G401.6 (cell line): ENCODE data around the gene FABP1.

Experiments used
- FAIRE-seq: peaks from 2 replicates; lab custom pipeline; 2012; peaks lifted over from hg19 to GRCh38; lab: Jason Lieb, UNC

Gene FABP1

DNA sequence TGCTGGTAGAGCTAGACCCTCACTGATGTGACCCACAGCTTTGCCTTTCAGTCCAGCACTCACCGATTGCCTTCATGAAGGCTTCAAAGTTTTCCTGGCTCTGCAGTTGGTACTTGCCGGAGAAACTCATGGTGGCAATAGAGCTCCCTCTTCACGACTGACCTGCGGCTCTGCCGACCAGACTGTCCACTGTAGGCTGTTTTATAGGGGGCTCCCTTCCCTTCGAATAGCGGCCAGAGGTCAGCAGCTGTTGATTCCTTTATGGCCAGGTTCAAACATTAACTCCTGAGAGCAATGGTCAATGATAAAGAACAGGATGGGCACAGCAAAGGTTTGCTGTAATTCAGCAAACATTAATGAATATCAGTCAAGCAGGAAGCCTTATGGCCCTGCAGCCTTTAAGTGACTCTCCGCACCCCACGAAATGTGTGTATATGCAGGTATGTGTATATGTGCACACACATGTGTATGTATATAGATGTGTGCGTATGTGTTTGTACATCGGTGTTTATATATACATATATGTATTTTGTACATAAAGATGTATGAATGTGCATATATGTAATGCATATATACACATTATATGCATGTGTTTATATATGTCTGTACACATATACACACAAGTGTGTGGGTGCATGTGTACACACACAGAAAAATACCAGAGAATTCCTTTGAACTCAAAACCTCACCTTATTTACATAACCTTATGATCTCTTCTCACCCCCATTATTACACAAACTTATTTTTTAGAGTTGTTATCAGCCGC is at the start of gene FABP1:
TSS of gene FABP1 (minus strand) at position 175 of the 766 bp plus-strand sequence. CDS start at position 130, 45 bp downstream.
- no peak for FAIRE-seq

DNA sequence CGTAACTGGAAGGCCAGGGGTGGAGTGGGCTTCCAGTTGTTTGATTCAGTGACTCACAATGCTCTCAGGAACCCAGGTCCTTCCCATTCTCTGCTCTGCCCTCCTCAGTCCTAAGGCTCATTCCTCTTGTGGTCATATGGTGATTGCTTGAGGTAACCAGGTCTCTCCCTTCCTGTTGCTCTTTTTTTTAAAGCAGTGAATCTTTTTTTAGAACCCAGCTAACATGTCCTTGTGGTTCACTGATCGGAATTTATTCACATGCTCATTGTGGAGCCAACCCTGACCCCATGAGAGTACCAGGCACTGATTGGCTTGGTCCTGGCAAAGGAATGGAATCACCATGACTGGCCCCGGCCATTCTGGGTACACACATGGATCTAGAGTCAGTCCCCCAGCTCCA is 49.7 kb upstream of the FABP1 start:
- FAIRE-seq, result no peak

DNA sequence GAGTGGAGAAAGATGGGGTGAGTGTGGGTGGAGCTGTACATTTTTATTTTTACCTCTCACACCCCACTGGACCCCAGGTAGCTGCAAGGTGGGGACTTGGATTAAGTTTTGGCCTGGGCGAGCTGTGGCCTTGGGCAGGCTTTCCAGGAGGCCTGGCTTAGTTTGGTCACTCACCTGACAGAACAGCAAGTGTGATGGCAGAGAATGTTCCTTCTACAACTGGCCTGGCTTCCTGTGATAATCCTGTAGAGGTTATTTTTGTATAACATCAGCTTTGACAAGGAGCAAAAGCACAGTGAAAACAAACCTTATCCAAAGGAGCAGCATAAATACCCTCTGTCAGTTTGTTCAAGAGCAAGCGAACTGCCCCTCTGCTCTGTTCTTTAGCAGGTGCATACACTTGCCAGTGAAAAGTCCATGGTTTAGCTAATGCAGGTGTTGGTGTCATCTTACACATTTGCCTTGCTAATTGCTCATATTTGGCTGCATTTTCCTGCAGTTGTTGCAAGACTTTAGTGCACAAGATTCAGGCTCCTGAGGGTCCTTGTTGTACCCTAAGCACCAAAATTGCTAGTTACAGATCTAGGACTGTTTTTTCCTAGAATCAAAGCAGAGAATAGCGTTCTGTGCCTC is 48.6 kb upstream of the FABP1 start:
- FAIRE-seq, result no peak

DNA sequence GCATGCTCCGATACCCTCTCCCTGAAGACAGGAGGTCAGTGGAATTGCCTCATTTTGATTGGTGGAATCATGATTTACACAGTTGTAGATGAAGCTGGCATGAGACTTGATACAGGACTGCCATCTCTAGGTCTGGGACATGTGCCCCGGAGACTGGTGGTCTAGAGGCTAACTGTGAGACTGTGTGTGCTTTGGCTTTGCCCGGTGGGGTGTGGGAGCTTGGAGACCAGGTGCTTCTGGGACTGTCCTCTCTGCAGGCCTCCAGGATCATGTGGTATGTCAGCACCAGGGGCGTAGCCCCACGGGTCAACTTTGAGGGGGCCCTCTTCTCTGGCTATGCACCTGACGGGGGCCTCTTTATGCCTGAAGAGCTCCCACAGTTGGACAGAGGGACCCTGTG is 45.0 kb upstream of the FABP1 start:
- FAIRE-seq, result no peak

DNA sequence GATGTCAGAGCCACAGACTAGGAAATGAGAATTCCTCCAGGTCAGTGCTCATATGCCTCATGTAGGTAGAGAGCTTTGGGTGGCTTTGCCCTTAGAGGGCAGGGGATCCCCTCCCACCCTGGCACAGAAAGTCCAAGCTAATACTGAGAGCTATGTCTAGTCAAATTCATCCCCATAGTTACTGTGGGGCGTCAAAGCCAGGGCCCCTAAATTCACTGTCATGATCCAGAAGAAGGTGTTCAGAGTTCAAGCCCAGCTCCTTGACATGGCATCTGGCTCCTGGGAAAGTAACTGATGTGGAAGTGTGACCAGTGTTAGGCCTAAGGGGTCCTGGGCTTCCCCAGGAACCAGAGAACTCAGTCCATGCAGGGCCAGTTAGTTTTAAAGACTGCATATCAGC is 44.1 kb upstream of the FABP1 start:
- FAIRE-seq, result no peak

DNA sequence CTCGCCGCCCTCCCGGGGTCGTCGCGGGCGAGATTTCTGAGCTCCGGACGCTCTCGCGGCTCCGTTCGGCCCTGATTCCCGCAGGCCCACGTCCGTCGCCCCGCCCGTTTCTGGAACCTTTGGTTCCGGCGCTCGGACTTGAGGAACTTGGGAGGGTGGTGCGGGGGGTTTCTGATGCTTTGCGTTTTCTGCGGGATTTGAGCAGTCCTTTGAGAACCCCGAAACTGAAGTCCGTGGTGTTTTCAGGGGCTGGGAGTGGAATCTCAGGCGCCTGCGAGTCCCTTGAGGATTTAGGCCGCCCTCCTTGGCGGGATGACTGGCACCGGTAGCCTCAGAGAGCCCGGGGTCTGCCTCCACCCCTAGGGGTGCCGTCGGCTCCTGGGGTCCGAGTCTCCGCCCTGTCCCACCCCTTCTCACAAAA is 42.6 kb upstream of the FABP1 start:
- FAIRE-seq, result no peak

DNA sequence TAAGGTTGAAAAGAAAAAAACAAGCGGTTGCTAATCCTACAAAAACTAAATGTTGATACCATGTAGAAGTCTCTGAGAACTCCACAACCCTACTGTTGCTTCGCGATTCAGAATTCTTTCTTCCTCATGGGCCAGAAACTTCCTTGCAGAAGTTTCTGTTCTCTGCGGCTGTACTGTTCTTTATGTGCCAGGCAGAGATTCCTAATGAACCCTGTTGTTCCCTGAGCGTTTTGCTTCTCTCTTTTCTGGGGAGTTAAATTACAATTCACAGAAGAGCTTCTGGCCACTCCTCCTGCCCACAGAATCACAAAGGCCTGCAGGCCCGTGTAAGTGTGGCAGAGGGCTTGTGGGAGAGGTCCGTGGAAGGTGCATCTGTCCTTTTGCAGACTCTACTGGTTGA is 40.5 kb upstream of the FABP1 start:
- FAIRE-seq, result no peak

DNA sequence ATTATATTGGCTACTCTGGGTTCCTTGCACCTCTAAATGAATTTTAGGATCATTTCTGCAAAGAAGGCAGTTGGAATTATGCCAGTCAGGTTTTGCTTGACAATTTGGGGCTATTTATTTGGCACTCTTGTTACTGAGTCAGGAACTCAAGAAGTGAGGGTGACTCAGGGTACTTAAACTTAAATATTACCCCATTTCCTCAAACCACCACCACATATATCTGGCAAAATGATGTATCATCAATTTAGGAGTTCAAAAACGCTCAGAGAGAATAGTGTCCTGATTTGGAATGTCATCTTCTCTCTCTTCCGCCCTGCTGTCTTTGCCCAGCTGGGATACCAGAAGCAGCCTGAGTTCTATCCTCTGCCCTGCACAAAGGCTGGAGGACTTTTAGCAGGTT is 39.9 kb upstream of the FABP1 start:
- FAIRE-seq, result no peak

DNA sequence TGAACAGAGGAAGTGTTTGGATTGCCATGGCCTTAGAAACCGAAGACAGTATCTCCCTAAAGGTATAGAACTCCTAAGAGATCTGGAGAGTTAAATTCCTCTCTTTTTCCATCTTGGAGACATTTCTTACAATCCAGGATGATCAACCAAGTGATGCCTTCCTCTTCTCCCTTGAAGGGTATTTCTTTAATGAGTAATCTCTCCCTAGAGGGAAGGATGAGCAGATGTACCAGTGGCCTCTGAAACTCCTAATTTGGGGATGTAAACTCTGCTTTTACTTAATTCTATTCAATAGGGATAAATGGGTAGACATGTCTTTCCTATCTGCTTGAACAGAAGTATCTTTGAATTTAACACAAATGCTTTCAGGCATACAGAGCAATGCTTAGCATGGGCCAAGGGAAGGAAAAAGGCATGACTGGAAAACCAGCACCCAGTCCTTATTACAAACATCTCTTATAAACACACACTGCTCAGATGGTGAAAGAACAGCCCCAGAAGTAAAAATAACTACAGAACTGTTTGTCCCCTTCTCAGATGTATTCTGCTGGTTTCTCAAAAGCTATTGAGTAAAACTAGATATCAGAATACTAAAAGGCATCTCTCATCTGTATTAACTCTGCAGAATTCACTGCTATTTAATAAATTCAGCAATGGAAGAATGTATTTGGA is 37.6 kb upstream of the FABP1 start:
- FAIRE-seq, result no peak

DNA sequence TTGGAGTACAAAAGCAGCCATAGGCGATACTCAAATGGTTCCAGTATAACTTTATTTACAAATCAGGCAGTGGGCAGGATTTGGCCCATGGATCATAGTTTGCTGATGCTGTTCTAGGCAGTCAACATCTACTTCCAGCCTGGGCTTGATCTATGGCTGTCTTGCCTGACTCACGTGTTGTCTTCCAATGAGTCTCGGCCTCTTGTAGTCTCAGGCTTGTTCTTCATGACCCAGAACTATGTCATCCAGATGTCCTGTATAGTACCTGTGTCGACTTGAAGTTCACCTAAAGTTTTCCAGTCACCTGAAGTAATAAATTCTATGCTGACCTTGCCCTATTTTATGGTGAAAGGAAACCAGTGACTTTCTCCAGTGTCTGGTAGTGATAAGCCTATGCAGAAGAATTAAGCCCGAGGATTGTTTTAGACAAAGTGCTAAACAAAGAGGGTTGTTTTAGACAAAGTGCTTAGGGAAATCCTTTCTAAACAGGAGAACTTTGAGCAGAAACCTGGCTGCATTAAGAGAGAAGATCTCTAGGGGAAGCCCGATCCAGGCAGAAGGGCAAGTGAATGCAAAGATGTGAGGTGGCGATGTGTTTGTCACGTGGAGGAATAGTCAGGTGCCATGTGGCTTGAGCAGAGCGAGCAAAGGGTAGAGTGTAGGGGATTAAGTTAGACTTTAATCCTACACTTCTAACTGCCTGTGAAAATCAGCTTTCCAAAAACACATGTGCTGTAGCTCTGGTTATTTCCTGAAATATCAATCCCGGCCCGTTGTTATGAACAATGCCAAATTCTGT is 33.8 kb upstream of the FABP1 start:
- no peak for FAIRE-seq

DNA sequence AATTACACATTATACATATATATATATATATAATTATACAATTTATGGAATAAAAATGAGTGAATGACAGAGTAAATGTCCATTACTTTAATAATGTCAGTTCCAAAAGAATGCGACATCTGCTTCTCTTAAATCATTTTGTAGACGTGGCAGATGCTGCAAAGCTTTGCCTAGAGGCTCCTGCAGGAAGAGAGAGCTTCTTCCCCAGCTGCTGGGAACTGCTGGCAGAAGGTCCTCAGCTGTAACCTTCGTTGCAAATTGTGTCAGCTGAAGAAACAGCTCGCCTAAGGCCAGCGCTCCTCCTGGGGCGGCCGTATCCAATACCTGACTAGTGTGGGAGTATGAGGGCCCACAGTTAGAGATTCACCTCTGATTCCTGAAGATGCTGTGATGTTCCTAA is 32.7 kb upstream of the FABP1 start:
- no peak for FAIRE-seq

DNA sequence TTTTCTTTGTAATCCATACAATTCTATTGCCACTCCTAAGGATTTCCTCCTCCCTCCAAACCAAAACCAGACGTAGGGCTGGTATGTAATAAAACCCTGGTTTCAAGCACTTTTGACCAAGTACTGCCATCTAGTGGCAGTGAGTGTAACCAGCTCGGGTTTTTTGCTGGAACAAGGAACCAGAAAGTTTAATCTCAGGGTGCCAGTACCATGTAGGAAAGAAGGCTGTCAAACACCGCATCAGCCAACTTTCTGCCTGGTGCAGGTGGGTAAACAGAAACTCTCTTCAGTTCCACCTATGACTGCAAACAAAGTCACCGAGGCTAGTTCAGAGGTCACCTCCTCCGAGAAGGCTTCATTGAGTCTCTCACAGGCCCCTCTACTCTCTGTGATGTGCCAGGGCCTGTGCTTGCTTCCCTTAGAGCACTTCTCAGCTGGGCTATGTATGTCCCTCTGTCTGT is 32.1 kb upstream of the FABP1 start:
- FAIRE-seq, result peak; percentile 92

DNA sequence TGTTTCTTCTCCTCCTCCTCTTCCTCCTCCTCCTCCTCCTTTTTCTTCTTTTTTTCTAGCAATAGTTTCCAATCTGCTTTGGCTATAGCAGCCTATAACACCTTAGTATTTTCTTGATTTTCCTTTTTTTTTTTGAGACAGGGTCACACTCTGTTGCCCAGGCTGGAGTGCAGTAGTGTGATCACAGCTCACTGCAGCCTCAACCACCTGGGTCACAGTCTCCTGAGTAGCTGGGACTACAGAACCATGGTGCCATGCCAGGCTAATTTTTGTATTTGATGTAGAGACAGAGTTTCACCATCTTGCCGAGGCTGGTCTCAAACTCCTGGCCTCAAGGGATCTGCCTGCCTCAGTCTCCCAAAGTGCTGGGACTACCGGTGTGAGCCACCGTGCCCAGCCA is 31.6 kb upstream of the FABP1 start:
- no peak for FAIRE-seq

DNA sequence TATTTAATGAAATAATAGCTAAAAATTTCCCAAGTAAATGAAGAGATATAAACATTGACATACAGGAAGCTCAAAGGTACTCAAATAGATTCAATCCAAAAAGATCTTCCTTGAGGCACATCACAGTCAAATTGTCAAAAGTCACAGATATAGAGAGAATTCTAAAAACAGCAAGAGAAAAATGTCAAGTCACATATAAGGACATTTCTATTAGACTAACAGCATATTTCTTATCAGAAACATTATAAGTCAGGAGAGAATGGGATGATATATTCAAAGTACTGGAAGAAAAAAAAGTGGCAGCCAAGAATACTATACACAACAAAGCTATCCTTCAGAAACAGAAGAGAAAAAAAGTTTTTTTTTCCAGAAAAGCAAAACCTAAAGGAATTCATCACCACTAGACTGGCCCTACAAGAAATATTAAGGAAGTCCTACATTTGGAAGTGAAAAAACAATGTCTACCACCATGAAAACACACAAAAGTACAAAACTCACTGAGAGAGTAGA is 21.1 kb upstream of the FABP1 start:
- no peak for FAIRE-seq

DNA sequence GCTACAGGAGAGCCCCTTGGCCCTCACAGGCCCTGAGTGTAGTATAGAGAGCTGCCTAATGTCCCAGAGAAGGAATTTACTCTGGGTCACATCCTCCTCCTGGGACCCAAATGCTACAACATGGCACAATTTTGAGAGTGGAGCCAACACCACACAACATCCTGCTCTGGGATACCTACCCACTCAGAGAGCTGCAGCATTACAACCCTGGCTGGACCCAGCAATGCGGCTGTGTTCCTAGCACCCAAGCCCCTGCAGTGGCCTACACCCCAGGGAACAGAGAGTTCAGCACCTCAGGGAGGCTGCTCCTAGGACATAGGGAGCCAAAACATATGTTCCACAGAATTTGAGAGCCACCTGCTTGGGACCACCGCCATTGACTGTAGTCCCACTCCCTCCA is 19.3 kb upstream of the FABP1 start:
- no peak for FAIRE-seq

DNA sequence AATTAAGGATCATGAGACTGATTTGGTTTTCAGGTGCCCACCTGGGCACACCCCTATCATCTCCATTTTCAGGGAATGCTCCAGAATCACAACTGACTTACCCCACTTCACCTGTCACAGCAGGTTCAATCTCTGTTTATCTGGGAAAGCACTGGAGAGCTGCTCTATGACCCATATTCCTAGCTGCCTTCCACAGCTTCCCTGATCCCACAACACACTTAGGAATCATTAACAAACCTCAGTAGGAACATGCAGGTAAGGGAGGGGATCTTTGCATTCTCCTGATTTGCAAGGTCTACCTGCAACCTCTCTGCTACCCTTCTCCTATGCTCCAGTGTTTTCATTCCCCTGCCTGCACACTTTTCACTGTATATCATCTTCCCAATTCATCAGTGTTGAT is 18.7 kb upstream of the FABP1 start:
- no peak for FAIRE-seq

DNA sequence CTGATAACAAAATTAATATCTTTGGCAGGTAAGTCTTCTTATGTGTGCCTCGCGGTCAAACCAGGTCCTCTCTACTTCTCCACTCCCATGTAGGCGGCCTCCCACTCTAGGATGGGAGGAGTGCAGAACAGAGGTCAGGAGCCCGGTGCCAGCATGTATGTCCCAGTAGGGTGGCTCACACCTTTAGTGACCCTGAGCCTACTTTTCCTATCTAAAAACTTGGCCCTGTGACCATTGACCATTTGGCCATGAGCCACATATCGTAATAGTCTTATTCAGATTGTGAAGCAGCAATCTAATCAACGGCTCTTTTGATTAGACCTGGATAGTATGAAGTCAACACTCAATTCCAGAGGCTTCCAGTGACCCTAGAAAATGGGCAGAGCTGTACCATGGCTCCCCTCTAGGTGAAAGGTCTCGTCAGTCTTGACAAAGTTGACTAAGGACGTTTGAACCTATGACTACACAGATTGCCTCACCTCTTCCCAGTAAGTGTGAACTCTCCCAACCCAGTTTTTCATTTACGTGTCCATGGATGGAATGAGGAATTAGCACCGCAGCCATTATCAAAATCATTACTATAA is 17.1 kb upstream of the FABP1 start:
- FAIRE-seq, result no peak

DNA sequence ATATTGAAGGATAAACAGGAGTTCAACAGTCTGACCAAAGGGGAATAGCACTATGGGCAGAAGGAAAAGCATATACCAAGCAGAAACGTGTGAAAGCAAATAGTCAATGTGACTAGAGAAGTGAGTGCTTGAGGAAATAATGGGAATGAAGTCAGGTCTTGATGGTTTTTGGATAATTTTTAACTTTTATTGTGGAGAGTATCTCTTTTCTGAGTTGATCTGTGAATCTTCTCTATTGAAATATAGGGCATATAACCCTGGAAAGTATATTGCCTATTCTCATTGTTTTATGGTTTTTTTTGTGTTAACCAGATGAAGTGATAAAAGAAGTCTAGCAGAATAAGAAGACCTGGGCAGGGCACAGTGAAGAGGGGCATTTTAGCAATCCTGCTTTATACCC is 16.4 kb upstream of the FABP1 start:
- FAIRE-seq, result no peak

DNA sequence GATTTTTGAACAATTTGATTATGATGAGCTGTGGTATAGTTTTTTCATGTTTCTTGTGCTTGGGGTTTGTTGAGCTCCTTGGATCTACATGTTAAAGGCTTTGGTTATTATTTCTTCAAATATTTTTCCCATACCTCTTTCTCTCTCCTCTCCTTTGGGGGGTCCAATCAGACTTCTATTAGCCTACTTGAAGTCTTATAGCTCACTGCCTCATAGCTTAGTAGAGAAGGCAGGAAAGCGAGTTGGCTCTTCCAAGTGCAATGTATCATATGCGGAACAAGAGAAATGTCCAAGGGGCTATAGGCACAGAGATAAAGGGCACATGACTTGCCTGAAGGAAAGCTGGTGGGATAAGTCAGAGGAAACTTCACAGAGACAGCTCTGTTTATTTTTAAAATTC is 14.1 kb upstream of the FABP1 start:
- FAIRE-seq, result no peak

DNA sequence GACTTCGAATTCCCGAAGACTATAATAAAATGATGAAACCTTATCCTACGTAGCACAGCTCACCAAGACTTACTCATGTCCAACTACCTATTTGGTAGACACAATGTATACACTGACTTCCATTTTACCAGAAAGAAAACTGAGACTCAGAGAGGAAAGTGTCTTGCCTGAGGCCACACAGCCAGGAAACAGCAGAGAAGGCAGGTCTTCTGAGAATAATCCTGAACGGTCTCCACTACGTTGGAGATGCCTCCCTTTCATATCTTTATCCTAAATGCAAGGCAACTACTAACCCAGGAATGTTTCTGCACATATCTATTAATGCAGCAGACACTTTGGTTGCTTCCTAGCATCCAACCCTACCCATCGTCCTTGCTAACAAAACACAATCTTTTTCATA is 11.9 kb upstream of the FABP1 start:
- FAIRE-seq, result no peak

DNA sequence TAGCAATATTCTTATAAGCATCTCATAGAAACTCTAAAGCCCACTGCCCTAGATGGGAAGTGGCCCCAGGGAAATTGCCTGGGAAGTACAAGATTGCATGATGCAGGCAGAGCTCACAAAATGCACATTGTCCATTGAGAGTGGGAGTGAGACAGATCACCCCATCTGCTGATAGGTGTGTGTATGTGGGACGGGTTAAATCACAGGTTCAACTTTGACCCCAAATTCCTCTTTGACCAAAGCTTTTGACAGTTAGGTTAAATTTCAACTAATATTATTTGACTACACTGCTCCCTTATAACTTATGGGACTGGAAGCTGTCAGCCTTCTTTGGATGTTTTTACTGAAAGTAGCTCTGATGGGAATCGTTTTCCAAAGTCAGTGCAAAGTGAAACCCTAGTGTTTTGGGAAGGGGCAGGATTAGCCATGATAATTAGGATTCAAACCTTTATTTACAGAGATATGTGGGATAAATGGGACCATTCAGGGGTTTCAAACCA is 11.4 kb upstream of the FABP1 start:
- no peak for FAIRE-seq

DNA sequence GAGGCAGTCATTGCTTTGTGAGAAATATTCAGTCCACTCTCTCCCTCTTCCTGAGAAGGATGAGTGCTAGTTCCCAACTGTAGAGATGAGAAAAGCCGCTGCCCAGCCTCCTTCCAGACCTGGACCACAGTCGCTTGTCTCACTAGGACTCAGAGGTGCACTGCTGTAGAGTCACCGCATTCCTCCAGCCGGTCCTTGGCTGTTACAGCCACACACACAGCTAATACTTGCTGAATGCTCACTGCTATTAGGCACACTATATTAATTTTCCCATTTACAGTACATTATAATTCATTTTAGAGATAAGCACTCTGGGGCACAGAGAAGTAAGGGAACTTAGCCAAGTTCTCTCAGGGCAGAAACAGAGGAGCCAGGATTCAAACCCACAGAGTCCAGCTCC is 10.0 kb upstream of the FABP1 start:
- FAIRE-seq, result no peak
